Activated T-helper 1 cell treated with anti-CD3 and anti-CD28 coated beads, Interleukin-12 subunit alpha, Interleukin-12 subunit beta, Interleukin-2, Interleukin-4 antibody, amounts not matched to agents 30 ng/mL and 10 ng/mL and 1 ng/mL, durations not matched to agents 14 hours and 24 hours and 36 hours (primary cell): ENCODE measurements around the gene KRT9. TPM values are rescaled to one million over a fixed set of nuclear protein-coding genes. Genes with fewer than 3 reads are reported as not detected.
"Not testable (repeated sequence)": the region's sequence is repeated elsewhere in the genome, so short reads cannot be mapped to it uniquely, and the experiment has no call there.

ENCODE experiments used
- DNase-seq: peaks from one replicate; pipeline ENCODE4 v3.0.0; 2021; ENCODE audit warnings: low spot score
- H3K27ac Mint-ChIP-seq: one replicate; pipeline ENCODE4 v1.8.0; 2021; ENCODE audit warnings: mild to moderate bottlenecking, mixed read lengths
- H3K27me3 Mint-ChIP-seq: one replicate; pipeline ENCODE4 v1.8.0; 2022; ENCODE audit warnings: mild to moderate bottlenecking, moderate library complexity, mixed read lengths; ENCODE audit not compliant: insufficient read depth
- H3K36me3 Mint-ChIP-seq: one replicate; pipeline ENCODE4 v1.8.0; 2021; ENCODE audit warnings: low read depth, mixed read lengths
- H3K4me1 Mint-ChIP-seq: one replicate; pipeline ENCODE4 v1.8.0; 2021; ENCODE audit warnings: low read depth, mixed read lengths
- H3K4me3 Mint-ChIP-seq: one replicate; pipeline ENCODE4 v1.8.0; 2021; ENCODE audit warnings: mild to moderate bottlenecking, moderate library complexity, mixed read lengths
- H3K9me3 Mint-ChIP-seq: one replicate; pipeline ENCODE4 v1.8.0; 2021; ENCODE audit warnings: mixed read lengths
- intact Hi-C: fragments of 100-400 bp; cut with micrococcal nuclease; formaldehyde crosslinking; loops from one replicate; pipeline ENCODE4 v1.15.1; 2024
- total RNA-seq: library from RNA; stranded (reverse); gene quantifications from 2 replicates; pipeline ENCODE4 v1.2.3, GENCODE V29; 2022

Gene KRT9
- not detected in 2 replicates for total RNA-seq

- intact Hi-C loops, result no loop called here
- H3K36me3 Mint-ChIP-seq, result no peaks in the 10 kb centered on the region
- DNase-seq, result no peak
- H3K9me3 Mint-ChIP-seq, result peaks cover 8% of the 10 kb centered on the region
- no peak within 1 kb of the TSS for H3K4me3 Mint-ChIP-seq
- peaks cover 16% of the 10 kb centered on the region for H3K27me3 Mint-ChIP-seq
- H3K27ac Mint-ChIP-seq, result no peak within 1 kb of the TSS
- no peaks in the 10 kb centered on the region for H3K4me1 Mint-ChIP-seq
Measured at GRCh38 chr17:41571561-41572434, at the start of gene KRT9. TSS of gene KRT9 (minus strand) at chr17:41572059. CDS start at chr17:41571992, 67 bp downstream.

- H3K36me3 Mint-ChIP-seq, DNase-seq, H3K27me3 Mint-ChIP-seq, intact Hi-C loops, H3K9me3 Mint-ChIP-seq, H3K4me3 Mint-ChIP-seq, H3K4me1 Mint-ChIP-seq, H3K27ac Mint-ChIP-seq: not testable (repeated sequence)
Measured at GRCh38 chr17:41621435-41621817, 49.6 kb upstream of the KRT9 start.

- Mint-ChIP-seq H3K4me3 (no peak overlapping the region), H3K27ac (no peak overlapping the region), H3K36me3 (no peaks in the 10 kb centered on the region), H3K27me3 (no peaks in the 10 kb centered on the region), H3K9me3 (no peaks in the 10 kb centered on the region), H3K4me1 (no peaks in the 10 kb centered on the region)
- no peak for DNase-seq
- intact Hi-C loops, result no loop called here
Measured at GRCh38 chr17:41620583-41621434, 49.0 kb upstream of the KRT9 start.

- H3K27ac Mint-ChIP-seq, intact Hi-C loops, H3K4me3 Mint-ChIP-seq: not testable (repeated sequence)
Measured at GRCh38 chr17:41619927-41620582, 48.2 kb upstream of the KRT9 start.

GRCh38 chr17:41619036-41619926 lies 47.4 kb upstream of the KRT9 start:
- Mint-ChIP-seq H3K36me3 (no peaks in the 10 kb centered on the region), H3K4me3 (no peak overlapping the region), H3K9me3 (no peaks in the 10 kb centered on the region), H3K27me3 (no peaks in the 10 kb centered on the region), H3K4me1 (no peaks in the 10 kb centered on the region), H3K27ac (no peak overlapping the region)
- intact Hi-C loops, result no loop called here
- DNase-seq, result no peak

More at GRCh38 chr17:41619927-41620582, 48.2 kb upstream of the KRT9 start:
- H3K4me1 Mint-ChIP-seq, H3K9me3 Mint-ChIP-seq, DNase-seq, H3K27me3 Mint-ChIP-seq, H3K36me3 Mint-ChIP-seq: not testable (repeated sequence)

- Mint-ChIP-seq H3K4me1 (no peaks in the 10 kb centered on the region), H3K36me3 (no peaks in the 10 kb centered on the region)
- no peak for DNase-seq
Measured at GRCh38 chr17:41618341-41619035, 46.6 kb upstream of the KRT9 start.

GRCh38 chr17:41617698-41618097 lies 45.8 kb upstream of the KRT9 start:
- Mint-ChIP-seq H3K27ac (no peak overlapping the region), H3K4me3 (no peak overlapping the region), H3K27me3 (no peaks in the 10 kb centered on the region), H3K9me3 (no peaks in the 10 kb centered on the region), H3K4me1 (no peaks in the 10 kb centered on the region), H3K36me3 (no peaks in the 10 kb centered on the region)
- DNase-seq, result no peak
- intact Hi-C loops, result no loop called here

More at GRCh38 chr17:41618341-41619035, 46.6 kb upstream of the KRT9 start:
- Mint-ChIP-seq H3K9me3 (no peaks in the 10 kb centered on the region), H3K27me3 (no peaks in the 10 kb centered on the region), H3K4me3 (no peak overlapping the region), H3K27ac (no peak overlapping the region)
- intact Hi-C loops, result no loop called here

- H3K27ac Mint-ChIP-seq, result no peak overlapping the region
- no peak for DNase-seq
- no peak overlapping the region for H3K4me3 Mint-ChIP-seq
- H3K9me3 Mint-ChIP-seq, result no peaks in the 10 kb centered on the region
- intact Hi-C loops, result no loop called here
- no peaks in the 10 kb centered on the region for H3K27me3 Mint-ChIP-seq
- no peaks in the 10 kb centered on the region for H3K36me3 Mint-ChIP-seq
- H3K4me1 Mint-ChIP-seq, result no peaks in the 10 kb centered on the region
Measured at GRCh38 chr17:41617136-41617535, 45.3 kb upstream of the KRT9 start.

GRCh38 chr17:41616486-41616885 lies 44.6 kb upstream of the KRT9 start:
- H3K27ac Mint-ChIP-seq, H3K4me1 Mint-ChIP-seq, DNase-seq, H3K4me3 Mint-ChIP-seq, intact Hi-C loops, H3K9me3 Mint-ChIP-seq, H3K36me3 Mint-ChIP-seq, H3K27me3 Mint-ChIP-seq: not testable (repeated sequence)

- Mint-ChIP-seq H3K36me3 (no peaks in the 10 kb centered on the region), H3K9me3 (no peaks in the 10 kb centered on the region), H3K27me3 (no peaks in the 10 kb centered on the region), H3K4me1 (no peaks in the 10 kb centered on the region), H3K4me3 (no peak overlapping the region), H3K27ac (no peak overlapping the region)
- intact Hi-C loops, result no loop called here
- DNase-seq, result no peak
Measured at GRCh38 chr17:41615454-41615853, 43.6 kb upstream of the KRT9 start.

- DNase-seq, H3K27me3 Mint-ChIP-seq, intact Hi-C loops, H3K4me1 Mint-ChIP-seq, H3K27ac Mint-ChIP-seq, H3K4me3 Mint-ChIP-seq, H3K36me3 Mint-ChIP-seq, H3K9me3 Mint-ChIP-seq: not testable (repeated sequence)
Measured at GRCh38 chr17:41614767-41615166, 42.9 kb upstream of the KRT9 start.

- H3K4me3 Mint-ChIP-seq, result no peak overlapping the region
- intact Hi-C loops, result no loop called here
- no peaks in the 10 kb centered on the region for H3K36me3 Mint-ChIP-seq
- H3K27ac Mint-ChIP-seq, result no peak overlapping the region
- H3K27me3 Mint-ChIP-seq, result peaks cover 5% of the 10 kb centered on the region
- DNase-seq, result no peak
- no peaks in the 10 kb centered on the region for H3K4me1 Mint-ChIP-seq
- H3K9me3 Mint-ChIP-seq, result no peaks in the 10 kb centered on the region
Measured at GRCh38 chr17:41614098-41614497, 42.2 kb upstream of the KRT9 start.
